ENCODE measurements around the gene CARNS1.
A peak's percentile ranks its signal among the peaks of the same experiment; 100 is the strongest.

Gene CARNS1

GRCh38 chr11:67396259-67396581 lies 19.3 kb upstream of the CARNS1 start:
- Histone ChIP-seq H3K79me2 (ENCODE audit: insufficient read depth, low read length) (peaks cover 90% of the 10 kb centered on the region), H3K36me3 (ENCODE audit: insufficient read depth, low read length) (peaks cover 22% of the 10 kb centered on the region; the same call in 1 of the 2 replicates), H3K4me3 (ENCODE audit: low read length, poor library complexity, severe bottlenecking) (peak overlapping the region; percentile 71), H3K9me3 (ENCODE audit: insufficient read depth, low read depth, low read length) (no peaks in the 10 kb centered on the region), H3K9me2 (replicated peaks; ENCODE audit: low read depth, low read length) (no peaks in the 10 kb centered on the region), H3K9ac (ENCODE audit: low read depth, low read length, poor library complexity, severe bottlenecking) (peak overlapping the region; percentile 60), H3K4me1 (ENCODE audit: insufficient read depth, low read length, poor library complexity, severe bottlenecking) (peaks cover 60% of the 10 kb centered on the region), H2AFZ (ENCODE audit: low read length) (no peak overlapping the region), H3F3A (ENCODE audit: low read depth) (peaks cover 2% of the 10 kb centered on the region; the same call in 1 of the 2 replicates), H3K27me3 (ENCODE audit: insufficient read depth, low read length, poor library complexity, severe bottlenecking) (no peaks in the 10 kb centered on the region), H3K4me2 (ENCODE audit: low read depth, low read length, poor library complexity, severe bottlenecking) (peak overlapping the region; percentile 94), H4K20me1 (ENCODE audit: insufficient read depth, low read length, poor library complexity, severe bottlenecking) (peaks cover 60% of the 10 kb centered on the region)
- no peak for TF ChIP-seq EZH2phosphoT487 (IDR thresholded peaks at IDR 0.05; ENCODE audit: borderline replicate concordance)
- TF ChIP-seq CTCF (conservative IDR thresholded peaks at IDR 0.05; ENCODE audit: low read length) = no peak

- no peak for TF ChIP-seq CTCF (conservative IDR thresholded peaks at IDR 0.05; ENCODE audit: low read length)
- TF ChIP-seq EZH2phosphoT487 (IDR thresholded peaks at IDR 0.05; ENCODE audit: borderline replicate concordance) = no peak
- peak overlapping the region; percentile 71 for H3K4me3 ChIP-seq (ENCODE audit: low read length, poor library complexity, severe bottlenecking)
- no peaks in the 10 kb centered on the region for H3K9me3 ChIP-seq (ENCODE audit: insufficient read depth, low read depth, low read length)
- no peak overlapping the region for H2AFZ ChIP-seq (ENCODE audit: low read length)
- H3F3A ChIP-seq (ENCODE audit: low read depth) = no peaks in the 10 kb centered on the region
- H3K9me2 ChIP-seq (replicated peaks; ENCODE audit: low read depth, low read length) = no peaks in the 10 kb centered on the region
- H3K36me3 ChIP-seq (ENCODE audit: insufficient read depth, low read length) = peaks cover 22% of the 10 kb centered on the region; the same call in 1 of the 2 replicates
- peaks cover 89% of the 10 kb centered on the region for H3K79me2 ChIP-seq (ENCODE audit: insufficient read depth, low read length)
- H3K9ac ChIP-seq (ENCODE audit: low read depth, low read length, poor library complexity, severe bottlenecking) = peak overlapping the region; percentile 60
- H3K27me3 ChIP-seq (ENCODE audit: insufficient read depth, low read length, poor library complexity, severe bottlenecking) = no peaks in the 10 kb centered on the region
- peaks cover 60% of the 10 kb centered on the region for H4K20me1 ChIP-seq (ENCODE audit: insufficient read depth, low read length, poor library complexity, severe bottlenecking)
- H3K4me2 ChIP-seq (ENCODE audit: low read depth, low read length, poor library complexity, severe bottlenecking) = peak overlapping the region; percentile 94
- H3K4me1 ChIP-seq (ENCODE audit: insufficient read depth, low read length, poor library complexity, severe bottlenecking) = peaks cover 56% of the 10 kb centered on the region
Observed at GRCh38 chr11:67396587-67397389, 18.7 kb upstream of the CARNS1 start.

GRCh38 chr11:67397536-67397935 lies 17.9 kb upstream of the CARNS1 start:
- no peak for TF ChIP-seq CTCF (conservative IDR thresholded peaks at IDR 0.05; ENCODE audit: low read length)
- no peak for TF ChIP-seq EZH2phosphoT487 (IDR thresholded peaks at IDR 0.05; ENCODE audit: borderline replicate concordance)
- Histone ChIP-seq H3K4me3 (ENCODE audit: low read length, poor library complexity, severe bottlenecking) (peak overlapping the region; percentile 71), H3K9me2 (replicated peaks; ENCODE audit: low read depth, low read length) (no peaks in the 10 kb centered on the region), H3F3A (ENCODE audit: low read depth) (peaks cover 6% of the 10 kb centered on the region; the same call in 1 of the 2 replicates), H3K36me3 (ENCODE audit: insufficient read depth, low read length) (peaks cover 22% of the 10 kb centered on the region; the same call in 1 of the 2 replicates), H2AFZ (ENCODE audit: low read length) (no peak overlapping the region), H3K79me2 (ENCODE audit: insufficient read depth, low read length) (peaks cover 85% of the 10 kb centered on the region), H3K9ac (ENCODE audit: low read depth, low read length, poor library complexity, severe bottlenecking) (peak overlapping the region; percentile 60), H3K27me3 (ENCODE audit: insufficient read depth, low read length, poor library complexity, severe bottlenecking) (no peaks in the 10 kb centered on the region), H3K4me2 (ENCODE audit: low read depth, low read length, poor library complexity, severe bottlenecking) (peak overlapping the region; percentile 94), H3K9me3 (ENCODE audit: insufficient read depth, low read depth, low read length) (no peaks in the 10 kb centered on the region), H4K20me1 (ENCODE audit: insufficient read depth, low read length, poor library complexity, severe bottlenecking) (peaks cover 57% of the 10 kb centered on the region), H3K4me1 (ENCODE audit: insufficient read depth, low read length, poor library complexity, severe bottlenecking) (peaks cover 58% of the 10 kb centered on the region)

All from Loucy (cell line).